ENCODE results near the gene OSBP2.

DNA sequence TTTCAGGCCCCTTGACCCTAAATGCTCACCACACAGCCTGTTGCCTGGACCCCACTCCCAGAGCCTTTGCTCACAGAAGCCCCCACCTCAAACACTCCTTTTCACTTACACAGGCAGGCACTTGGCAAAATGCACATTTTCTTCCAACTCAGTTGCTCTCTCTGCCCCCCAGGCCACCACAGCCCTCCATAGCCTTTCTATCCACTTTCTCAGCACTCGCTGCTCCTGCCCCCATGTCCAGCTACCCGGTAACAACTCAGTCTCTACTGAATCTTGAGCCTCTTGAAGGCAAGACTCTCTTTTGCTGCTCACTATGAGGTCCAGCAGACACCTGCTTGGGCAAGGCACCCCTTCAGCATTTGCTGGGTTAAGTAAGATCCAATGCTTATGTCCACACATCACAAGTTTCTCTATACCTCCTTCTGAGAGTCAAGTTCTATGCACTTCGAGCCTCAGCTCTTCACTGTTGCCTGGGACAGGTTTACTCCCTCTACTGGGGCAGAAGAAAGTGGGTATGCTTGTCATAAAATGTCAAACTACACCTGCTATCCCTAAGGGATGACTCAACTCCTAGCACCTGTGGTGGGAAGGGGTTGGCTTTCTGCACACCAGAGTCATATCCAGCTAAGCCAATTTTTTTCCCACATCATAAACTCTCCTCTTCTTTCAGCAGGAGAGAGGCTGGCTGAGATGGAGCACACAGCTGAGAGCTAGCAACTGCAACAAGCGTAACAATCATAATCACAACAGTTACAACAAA lies 237.0 kb downstream of the OSBP2 start:
- TF ChIP-seq POLR2A (IDR thresholded peaks at IDR 0.05) (no peak), CTCF (IDR thresholded peaks at IDR 0.05) (no peak), POLR2AphosphoS5 (IDR thresholded peaks at IDR 0.05) (no peak)

Measured in breast epithelium (tissue), 3 donors.